NCI-H2227 (cell line): ENCODE results near the gene FAM25C.
"Not testable (repeated sequence)": the region's sequence is repeated elsewhere in the genome, so short reads cannot be mapped to it uniquely, and the experiment has no call there.

Experiments used
- DNase-seq: peaks from one replicate; lab custom pipeline; 2025; ENCODE audit not compliant: unreplicated experiment; lab: John Stamatoyannopoulos, UW

Gene FAM25C

DNA sequence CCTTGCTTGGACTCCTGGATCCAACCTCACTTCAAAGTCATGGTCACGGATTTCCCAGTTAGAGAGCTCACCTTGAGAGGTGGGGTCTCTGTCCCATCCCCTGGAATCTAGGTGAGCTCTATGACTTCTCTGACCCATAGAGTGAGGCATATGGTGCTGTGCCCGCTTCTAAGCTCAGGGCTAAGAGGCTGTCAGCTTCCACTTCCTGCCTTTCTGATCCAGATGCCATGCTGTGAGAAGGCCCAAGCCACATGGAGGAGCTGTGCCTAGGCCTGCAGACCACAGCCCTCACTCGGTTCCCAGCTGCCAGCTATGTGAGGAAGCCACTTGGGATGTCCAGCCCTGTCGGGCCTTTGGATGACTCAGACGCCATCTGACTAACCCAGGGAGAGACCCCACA is 39.9 kb downstream of the FAM25C start:
- not testable (repeated sequence) for DNase-seq

DNA sequence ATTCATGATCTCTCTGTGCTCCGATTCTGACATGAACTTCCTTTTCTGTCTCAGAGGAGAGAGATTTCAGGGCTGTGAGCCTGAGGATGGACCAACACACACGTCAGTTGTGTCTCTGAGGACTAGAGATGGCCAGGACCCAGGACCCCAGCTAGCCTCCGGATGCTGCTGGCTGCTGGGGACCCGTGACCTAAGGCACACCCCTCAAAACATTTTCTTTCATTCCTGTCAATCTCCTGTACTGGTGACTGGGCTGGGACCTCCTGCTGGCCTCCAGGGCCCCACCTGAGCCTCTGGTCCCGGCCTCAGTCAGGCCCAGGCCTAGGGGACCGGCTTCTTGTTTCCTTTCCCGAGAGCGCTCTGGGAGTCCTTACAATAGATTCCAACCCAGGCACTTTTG is 42.4 kb downstream of the FAM25C start:
- DNase-seq, result not testable (repeated sequence)

DNA sequence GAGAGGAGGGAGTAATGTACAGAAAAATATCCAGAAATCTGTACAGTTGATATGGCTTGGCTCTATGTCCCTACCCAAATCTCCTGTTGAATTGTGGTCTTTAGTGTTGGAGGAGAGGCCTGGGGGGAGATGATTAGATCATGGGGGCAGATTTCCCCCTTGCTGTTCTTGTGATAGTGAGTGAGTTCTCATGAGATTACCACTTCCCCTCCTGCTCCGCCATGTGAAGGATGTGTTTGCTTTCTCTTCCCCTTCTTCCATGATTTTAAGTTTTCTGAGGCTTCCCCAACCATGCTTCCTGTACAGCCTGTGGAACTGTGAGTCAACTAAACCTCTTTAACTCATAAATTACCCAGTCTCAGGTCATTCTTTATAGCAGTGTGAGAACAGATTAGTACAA is 52.2 kb downstream of the FAM25C start:
- DNase-seq, result not testable (repeated sequence)
